ENCODE results near the gene STAB1. TPM values are rescaled to one million over a fixed set of nuclear protein-coding genes. Genes with fewer than 3 reads are reported as not detected.
A peak's percentile ranks its signal among the peaks of the same experiment; 100 is the strongest.
"Not testable (repeated sequence)": the region's sequence is repeated elsewhere in the genome, so short reads cannot be mapped to it uniquely, and the experiment has no call there.

The STAB1 gene
- total RNA-seq, 1 donor from 2014 or later = not detected

DNA sequence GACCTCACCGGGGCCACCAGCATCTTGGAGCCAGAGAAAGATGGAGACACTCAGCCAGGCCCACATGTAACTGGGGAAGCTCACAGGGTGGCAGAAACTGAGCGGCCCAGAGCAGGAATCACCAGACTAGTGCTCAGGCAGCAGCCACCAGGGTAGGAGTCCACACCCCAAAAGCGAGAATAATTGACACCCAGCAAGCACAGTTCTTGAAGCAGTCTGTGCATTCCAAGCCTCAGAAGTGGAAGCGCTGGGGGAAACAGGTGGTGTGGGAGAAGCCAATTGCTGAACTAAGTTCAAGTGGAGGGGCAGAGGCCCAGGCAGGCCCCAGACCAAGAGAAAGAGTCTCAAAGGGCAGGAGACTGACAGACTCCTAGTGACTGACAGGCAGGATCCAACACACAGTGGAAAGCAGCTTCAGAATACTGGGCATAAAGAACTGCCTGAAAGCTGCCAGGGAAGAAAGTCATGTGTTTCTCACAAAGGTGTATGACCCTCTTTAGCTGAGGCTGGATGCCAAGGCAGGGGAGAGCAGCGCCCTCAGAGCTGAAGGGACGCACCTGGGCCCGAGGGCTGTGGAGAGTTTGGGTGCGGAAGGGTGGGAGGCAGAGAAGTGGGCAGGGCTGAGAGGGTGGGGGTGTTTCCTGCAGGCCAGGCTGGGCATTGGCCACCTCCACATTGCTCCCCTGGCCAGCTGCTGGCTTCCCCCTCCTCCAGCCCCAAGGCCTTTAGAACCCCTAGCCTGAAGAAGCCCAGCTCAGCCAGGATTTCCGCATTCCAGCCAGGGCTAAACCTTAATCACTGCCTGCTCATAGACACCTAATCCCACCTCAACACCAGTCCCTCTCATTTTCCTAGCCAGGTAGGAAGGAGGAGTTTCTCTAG is 30.8 kb downstream of the STAB1 start:
- TF ChIP-seq EZH2phosphoT487 (IDR thresholded peaks at IDR 0.05) = no peak
- TF ChIP-seq EZH2 (IDR thresholded peaks at IDR 0.05) = no peak
- TF ChIP-seq, protein P1, sequence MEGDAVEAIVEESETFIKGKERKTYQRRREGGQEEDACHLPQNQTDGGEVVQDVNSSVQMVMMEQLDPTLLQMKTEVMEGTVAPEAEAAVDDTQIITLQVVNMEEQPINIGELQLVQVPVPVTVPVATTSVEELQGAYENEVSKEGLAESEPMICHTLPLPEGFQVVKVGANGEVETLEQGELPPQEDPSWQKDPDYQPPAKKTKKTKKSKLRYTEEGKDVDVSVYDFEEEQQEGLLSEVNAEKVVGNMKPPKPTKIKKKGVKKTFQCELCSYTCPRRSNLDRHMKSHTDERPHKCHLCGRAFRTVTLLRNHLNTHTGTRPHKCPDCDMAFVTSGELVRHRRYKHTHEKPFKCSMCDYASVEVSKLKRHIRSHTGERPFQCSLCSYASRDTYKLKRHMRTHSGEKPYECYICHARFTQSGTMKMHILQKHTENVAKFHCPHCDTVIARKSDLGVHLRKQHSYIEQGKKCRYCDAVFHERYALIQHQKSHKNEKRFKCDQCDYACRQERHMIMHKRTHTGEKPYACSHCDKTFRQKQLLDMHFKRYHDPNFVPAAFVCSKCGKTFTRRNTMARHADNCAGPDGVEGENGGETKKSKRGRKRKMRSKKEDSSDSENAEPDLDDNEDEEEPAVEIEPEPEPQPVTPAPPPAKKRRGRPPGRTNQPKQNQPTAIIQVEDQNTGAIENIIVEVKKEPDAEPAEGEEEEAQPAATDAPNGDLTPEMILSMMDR (IDR thresholded peaks at IDR 0.05) = no peak
- H3F3A ChIP-seq (ENCODE audit: low read depth) = no peaks in the 10 kb centered on the region
- H3K27ac Mint-ChIP-seq = peak overlapping the region; percentile 33
- H3K9ac ChIP-seq = no peak overlapping the region
- no peaks in the 10 kb centered on the region for H3K27me3 ChIP-seq
- H3K9me3 ChIP-seq (ENCODE audit: low read depth) = no peaks in the 10 kb centered on the region
- H3K4me3 ChIP-seq = no peak overlapping the region
- peaks cover 35% of the 10 kb centered on the region for H4K20me1 ChIP-seq (ENCODE audit: low read depth)
- no peak overlapping the region for H2AFZ ChIP-seq (replicated peaks)
- H3K4me1 Mint-ChIP-seq = peaks cover 17% of the 10 kb centered on the region
- no peak overlapping the region for H3K4me3 Mint-ChIP-seq
- H3K79me2 ChIP-seq (ENCODE audit: low read depth) = peaks cover 15% of the 10 kb centered on the region
- no peaks in the 10 kb centered on the region for H3K36me3 ChIP-seq
- H3K4me1 ChIP-seq = peaks cover 2% of the 10 kb centered on the region
- H3K27me3 Mint-ChIP-seq (ENCODE audit: insufficient read depth, low read depth) = peaks cover 6% of the 10 kb centered on the region
- no peak for DNase-seq (ENCODE audit: low spot score)
- H3K9me3 Mint-ChIP-seq = no peaks in the 10 kb centered on the region
- no peak overlapping the region for H3K27ac ChIP-seq
- peaks cover 12% of the 10 kb centered on the region for H3K36me3 Mint-ChIP-seq
- no peak overlapping the region for H3K4me2 ChIP-seq

DNA sequence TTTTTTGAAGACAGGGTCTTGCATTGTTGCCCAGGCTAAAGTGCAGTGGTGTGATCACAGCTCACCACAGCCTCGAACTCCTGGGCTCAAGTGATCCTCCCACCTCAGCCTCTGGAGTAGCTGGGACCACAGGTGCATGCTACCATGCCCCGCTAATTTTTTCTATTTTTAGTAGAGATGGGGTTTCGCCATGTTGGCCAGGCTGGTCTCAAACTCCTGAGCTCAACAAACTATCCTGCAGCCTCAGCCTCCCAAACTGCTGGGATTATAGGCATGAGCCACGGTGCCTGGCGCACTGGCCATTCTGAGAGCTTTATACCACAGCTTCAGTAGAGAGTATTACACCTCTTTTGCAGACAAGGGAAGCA is 31.5 kb downstream of the STAB1 start:
- not testable (repeated sequence) for H3K4me3 Mint-ChIP-seq; H3K4me3 ChIP-seq; H3K36me3 ChIP-seq; H3K4me1 ChIP-seq; H3K9me3 Mint-ChIP-seq; H3K9ac ChIP-seq; H3K27me3 ChIP-seq; DNase-seq (ENCODE audit: low spot score); H2AFZ ChIP-seq (replicated peaks); H3K27ac ChIP-seq; H3K4me2 ChIP-seq; H3K27me3 Mint-ChIP-seq (ENCODE audit: insufficient read depth, low read depth); H3F3A ChIP-seq (ENCODE audit: low read depth); H3K9me3 ChIP-seq (ENCODE audit: low read depth)
- H3K36me3 Mint-ChIP-seq = peaks cover 12% of the 10 kb centered on the region
- H3K4me1 Mint-ChIP-seq = peaks cover 17% of the 10 kb centered on the region
- peak overlapping the region; percentile 21 for H3K27ac Mint-ChIP-seq
- Histone ChIP-seq H4K20me1 (ENCODE audit: low read depth) (peaks cover 42% of the 10 kb centered on the region), H3K79me2 (ENCODE audit: low read depth) (peaks cover 23% of the 10 kb centered on the region)

GRCh38 chr3:52527039-52527731 is 32.0 kb downstream of the STAB1 start:
- H3K9ac ChIP-seq = no peak overlapping the region
- H3K4me2 ChIP-seq = no peak overlapping the region
- peak; percentile 15 for DNase-seq (ENCODE audit: low spot score)
- H3K79me2 ChIP-seq (ENCODE audit: low read depth) = peaks cover 28% of the 10 kb centered on the region
- no peak for TF ChIP-seq EZH2 (IDR thresholded peaks at IDR 0.05)
- TF ChIP-seq, protein P1 (IDR thresholded peaks at IDR 0.05) = no peak
- TF ChIP-seq EZH2phosphoT487 (IDR thresholded peaks at IDR 0.05) = no peak
- H3K4me1 Mint-ChIP-seq = peaks cover 19% of the 10 kb centered on the region
- H3K27me3 ChIP-seq = no peaks in the 10 kb centered on the region
- H4K20me1 ChIP-seq (ENCODE audit: low read depth) = peaks cover 48% of the 10 kb centered on the region
- no peak overlapping the region for H2AFZ ChIP-seq (replicated peaks)
- no peak overlapping the region for H3K4me3 ChIP-seq
- no peaks in the 10 kb centered on the region for H3K36me3 ChIP-seq
- H3K9me3 ChIP-seq (ENCODE audit: low read depth) = no peaks in the 10 kb centered on the region
- peaks cover 12% of the 10 kb centered on the region for H3K36me3 Mint-ChIP-seq
- no peaks in the 10 kb centered on the region for H3K9me3 Mint-ChIP-seq
- no peak overlapping the region for H3K27ac Mint-ChIP-seq
- H3K27ac ChIP-seq = no peak overlapping the region
- no peaks in the 10 kb centered on the region for H3F3A ChIP-seq (ENCODE audit: low read depth)
- peaks cover 7% of the 10 kb centered on the region for H3K27me3 Mint-ChIP-seq (ENCODE audit: insufficient read depth, low read depth)
- H3K4me3 Mint-ChIP-seq = no peak overlapping the region
- peaks cover 9% of the 10 kb centered on the region for H3K4me1 ChIP-seq

Measured in neural progenitor cell (in vitro differentiated cells).